C1 segment of cervical spinal cord (tissue), 14 donors: ENCODE results near the gene CXCL8.
"Not testable (repeated sequence)": the region's sequence is repeated elsewhere in the genome, so short reads cannot be mapped to it uniquely, and the experiment has no call there.

Experiments
- DNase-seq, 14 donors: peaks; one replicate each; lab custom pipeline; 2025; lab: John Stamatoyannopoulos, UW

CXCL8 gene

GRCh38 chr4:73743281-73743680 lies 2.9 kb downstream of the CXCL8 start:
- DNase-seq = no peak

GRCh38 chr4:73743795-73744194 lies 3.4 kb downstream of the CXCL8 start:
- no peak for DNase-seq

- no peak for DNase-seq
Observed at GRCh38 chr4:73744203-73744602, 3.8 kb downstream of the CXCL8 start.

- DNase-seq = no peak
Observed at GRCh38 chr4:73750730-73751129, 10.4 kb downstream of the CXCL8 start.

- no peak for DNase-seq
Observed at GRCh38 chr4:73751166-73751565, 10.8 kb downstream of the CXCL8 start.

- no peak for DNase-seq
Observed at GRCh38 chr4:73751830-73752229, 11.5 kb downstream of the CXCL8 start.

GRCh38 chr4:73752424-73752823 lies 12.1 kb downstream of the CXCL8 start:
- DNase-seq = no peak

GRCh38 chr4:73753215-73753614 lies 12.8 kb downstream of the CXCL8 start:
- DNase-seq = no peak

GRCh38 chr4:73754934-73755333 lies 14.6 kb downstream of the CXCL8 start:
- DNase-seq = no peak

GRCh38 chr4:73759357-73759756 lies 19.0 kb downstream of the CXCL8 start:
- no peak for DNase-seq

GRCh38 chr4:73761856-73762255 lies 21.5 kb downstream of the CXCL8 start:
- no peak for DNase-seq

- no peak for DNase-seq
Observed at GRCh38 chr4:73762409-73762808, 22.0 kb downstream of the CXCL8 start.

- DNase-seq = no peak
Observed at GRCh38 chr4:73763877-73764276, 23.5 kb downstream of the CXCL8 start.

- DNase-seq = no peak
Observed at GRCh38 chr4:73764513-73764912, 24.1 kb downstream of the CXCL8 start.

- DNase-seq = no peak
Observed at GRCh38 chr4:73765296-73765695, 24.9 kb downstream of the CXCL8 start.

- DNase-seq = no peak
Observed at GRCh38 chr4:73770917-73771316, 30.5 kb downstream of the CXCL8 start.

GRCh38 chr4:73772363-73772762 lies 32.0 kb downstream of the CXCL8 start:
- no peak for DNase-seq

- DNase-seq = not testable (repeated sequence)
Observed at GRCh38 chr4:73774406-73774805, 34.0 kb downstream of the CXCL8 start.

- DNase-seq = no peak
Observed at GRCh38 chr4:73776321-73776729, 36.0 kb downstream of the CXCL8 start.

GRCh38 chr4:73777612-73778011 lies 37.2 kb downstream of the CXCL8 start:
- DNase-seq = no peak

GRCh38 chr4:73780243-73780642 lies 39.9 kb downstream of the CXCL8 start:
- DNase-seq = no peak

GRCh38 chr4:73780834-73781233 lies 40.5 kb downstream of the CXCL8 start:
- DNase-seq = no peak

GRCh38 chr4:73788411-73788810 lies 48.0 kb downstream of the CXCL8 start:
- DNase-seq = no peak
